KMS-11 (cell line): Measurements from ENCODE around the gene TMEM108.

Source experiments
- H2AFZ ChIP-seq: fragments of 200-600 bp; sonication (generic); 2 replicates; pipeline ENCODE4 v1.6.1; 2016; ENCODE audit warnings: antibody characterized with exemption, mixed run types, low read depth
- H3K27ac ChIP-seq: fragments of 200-600 bp; sonication (generic); 2 replicates; pipeline ENCODE4 v1.6.1; 2016; ENCODE audit warnings: mild to moderate bottlenecking, mixed run types
- H3K27me3 ChIP-seq: fragments of 200-600 bp; sonication (generic); 2 replicates; pipeline ENCODE4 v1.6.1; 2017; ENCODE audit warnings: mild to moderate bottlenecking, low read depth, mixed run types, moderate library complexity; ENCODE audit not compliant: insufficient read depth
- H3K36me3 ChIP-seq: fragments of 200-600 bp; sonication (generic); 2 replicates; pipeline ENCODE4 v1.6.1; 2017; ENCODE audit warnings: mild to moderate bottlenecking, mixed run types; ENCODE audit not compliant: insufficient read depth
- H3K4me1 ChIP-seq: fragments of 200-600 bp; sonication (generic); 2 replicates; pipeline ENCODE4 v1.6.1; 2016; ENCODE audit warnings: mild to moderate bottlenecking, low read depth, mixed run types; ENCODE audit not compliant: poor library complexity, severe bottlenecking
- H3K4me2 ChIP-seq: fragments of 200-600 bp; sonication (generic); 2 replicates; pipeline ENCODE4 v1.7.0; 2016; ENCODE audit warnings: mild to moderate bottlenecking, mixed run types
- H3K4me3 ChIP-seq: fragments of 200-600 bp; sonication (generic); IDR thresholded peaks from 2 replicates; pipeline ENCODE4 v1.6.1; 2017; ENCODE audit warnings: low read depth, low read length, mixed read lengths; ENCODE audit not compliant: insufficient read depth
- H3K79me2 ChIP-seq: fragments of 200-600 bp; sonication (generic); 2 replicates; pipeline ENCODE4 v1.6.1; 2016; ENCODE audit warnings: low read depth, mixed run types; ENCODE audit not compliant: insufficient read depth
- H3K9ac ChIP-seq: fragments of 200-600 bp; sonication (generic); 2 replicates; pipeline ENCODE4 v1.6.1; 2016; ENCODE audit warnings: mild to moderate bottlenecking, mixed run types
- H4K20me1 ChIP-seq: fragments of 200-600 bp; sonication (generic); 2 replicates; pipeline ENCODE4 v1.6.1; 2016; ENCODE audit warnings: mild to moderate bottlenecking, mixed run types; ENCODE audit not compliant: insufficient read depth
- CTCF ChIP-seq: fragments of 200-600 bp; sonication (generic); conservative IDR thresholded peaks from 2 replicates; pipeline ENCODE4 v1.6.1; 2017; ENCODE audit warnings: low read depth, mild to moderate bottlenecking, antibody characterized with exemption, low read length, moderate library complexity, mixed read lengths

The TMEM108 gene

GRCh38 chr3:133159498-133160475, 121.6 kb downstream of the TMEM108 start:
- Histone ChIP-seq H4K20me1 (no peaks in the 10 kb centered on the region), H3K36me3 (no peaks in the 10 kb centered on the region), H3K4me2 (no peak overlapping the region), H3K4me1 (no peaks in the 10 kb centered on the region), H3K27me3 (no peaks in the 10 kb centered on the region), H3K9ac (no peak overlapping the region), H3K4me3 (no peak overlapping the region), H2AFZ (no peak overlapping the region), H3K79me2 (no peaks in the 10 kb centered on the region), H3K27ac (no peak overlapping the region)
- no peak for TF ChIP-seq CTCF

- H3K4me3 ChIP-seq: no peak overlapping the region
- H3K79me2 ChIP-seq: no peaks in the 10 kb centered on the region
- no peaks in the 10 kb centered on the region for H4K20me1 ChIP-seq
- no peaks in the 10 kb centered on the region for H3K27me3 ChIP-seq
- no peaks in the 10 kb centered on the region for H3K4me1 ChIP-seq
- no peak for TF ChIP-seq CTCF
- no peaks in the 10 kb centered on the region for H3K36me3 ChIP-seq
- H3K9ac ChIP-seq: no peak overlapping the region
- H3K4me2 ChIP-seq: no peak overlapping the region
- H2AFZ ChIP-seq: no peak overlapping the region
- H3K27ac ChIP-seq: no peak overlapping the region
Observed at GRCh38 chr3:133161656-133162055, 123.5 kb downstream of the TMEM108 start.

- Histone ChIP-seq H3K27me3 (no peaks in the 10 kb centered on the region), H3K36me3 (no peaks in the 10 kb centered on the region), H3K4me3 (no peak overlapping the region), H2AFZ (no peak overlapping the region), H3K79me2 (no peaks in the 10 kb centered on the region), H3K27ac (no peak overlapping the region), H3K9ac (no peak overlapping the region), H3K4me2 (no peak overlapping the region), H3K4me1 (no peaks in the 10 kb centered on the region), H4K20me1 (no peaks in the 10 kb centered on the region)
- TF ChIP-seq CTCF: no peak
Observed at GRCh38 chr3:133162265-133162664, 124.1 kb downstream of the TMEM108 start.

- Histone ChIP-seq H3K27me3 (no peaks in the 10 kb centered on the region), H3K4me2 (no peak overlapping the region)
Observed at GRCh38 chr3:133162670-133163305, 124.6 kb downstream of the TMEM108 start.

More at GRCh38 chr3:133162670-133163305, 124.6 kb downstream of the TMEM108 start:
- H3K4me1 ChIP-seq: no peaks in the 10 kb centered on the region
- no peak for TF ChIP-seq CTCF
- H3K36me3 ChIP-seq: no peaks in the 10 kb centered on the region
- no peaks in the 10 kb centered on the region for H4K20me1 ChIP-seq
- no peaks in the 10 kb centered on the region for H3K79me2 ChIP-seq
- no peak overlapping the region for H3K4me3 ChIP-seq
- H3K27ac ChIP-seq: no peak overlapping the region
- H2AFZ ChIP-seq: no peak overlapping the region
- no peak overlapping the region for H3K9ac ChIP-seq
